ENCODE data around the gene ABHD12.

Gene ABHD12

GRCh38 chr20:25303292-25304024 lies 87.2 kb downstream of the ABHD12 start:
- DNase-seq, result no peak

- DNase-seq, result no peak
Measured at GRCh38 chr20:25302596-25302995, 88.0 kb downstream of the ABHD12 start.

- DNase-seq, result no peak
Measured at GRCh38 chr20:25301357-25301920, 89.2 kb downstream of the ABHD12 start.

GRCh38 chr20:25300496-25301170 lies 90.0 kb downstream of the ABHD12 start:
- DNase-seq, result no peak

- no peak for DNase-seq
Measured at GRCh38 chr20:25299806-25300205, 90.8 kb downstream of the ABHD12 start.

- no peak for DNase-seq
Measured at GRCh38 chr20:25297141-25297905, 93.3 kb downstream of the ABHD12 start.

GRCh38 chr20:25296094-25297093 lies 94.2 kb downstream of the ABHD12 start:
- no peak for DNase-seq

- no peak for DNase-seq
Measured at GRCh38 chr20:25295386-25296093, 95.1 kb downstream of the ABHD12 start.

- peak in 1 of 2 experiments; percentile 5 for DNase-seq
Measured at GRCh38 chr20:25294459-25295385, 95.9 kb downstream of the ABHD12 start.

- no peak for DNase-seq
Measured at GRCh38 chr20:25293910-25294458, 96.7 kb downstream of the ABHD12 start.

- no peak for DNase-seq
Measured at GRCh38 chr20:25293507-25293906, 97.1 kb downstream of the ABHD12 start.

- DNase-seq, result no peak
Measured at GRCh38 chr20:25292176-25292891, 98.3 kb downstream of the ABHD12 start.

- DNase-seq, result no peak
Measured at GRCh38 chr20:25291432-25292133, 99.1 kb downstream of the ABHD12 start.

GRCh38 chr20:25290646-25291431 lies 99.8 kb downstream of the ABHD12 start:
- DNase-seq, result no peak

GRCh38 chr20:25289886-25290597 lies 100.6 kb downstream of the ABHD12 start:
- no peak for DNase-seq

- DNase-seq, result no peak
Measured at GRCh38 chr20:25288291-25289181, 102.1 kb downstream of the ABHD12 start.

Measured in AML-193 (cell line).